K562 (cell line): ENCODE data around the gene CLSTN1. TPM values are rescaled to one million over a fixed set of nuclear protein-coding genes. Genes with fewer than 3 reads are reported as not detected.

Experiments used
- CREB1 ChIP-seq, 2 experiments: sonication (generic) in 1 of 2; formaldehyde crosslinking in 1 of 2; IDR thresholded peaks; 2 replicates each; pipeline versions ENCODE4 v1.6.1 to v1.8.0; 2012 to 2022; ENCODE audit warnings: inconsistent platforms in 1 of 2, mild to moderate bottlenecking in 1 of 2, missing genetic modification reagents in 1 of 2, moderate library complexity in 1 of 2
- ELF2 ChIP-seq: fragments of 250-450 bp; sonication (Bioruptor Pico); IDR thresholded peaks from 2 replicates; pipeline ENCODE4 v1.5.0; 2021; ENCODE audit warnings: mild to moderate bottlenecking
- FOXJ3 ChIP-seq: sonication (generic); formaldehyde crosslinking; IDR thresholded peaks from 2 replicates; pipeline ENCODE4 v1.4.0; 2020; ENCODE audit warnings: mild to moderate bottlenecking, missing genetic modification reagents
- KAT7 ChIP-seq: sonication (generic); formaldehyde crosslinking; IDR thresholded peaks from 2 replicates; pipeline ENCODE4 v1.8.0; 2022; ENCODE audit warnings: missing genetic modification reagents, mild to moderate bottlenecking, borderline replicate concordance
- REST ChIP-seq, 2 experiments: fragments of 450-650 bp; formaldehyde crosslinking in 1 of 2; IDR thresholded peaks; 2 replicates each; pipeline versions ENCODE4 v1.4.0 to v1.6.1; 2014 to 2020; ENCODE audit warnings: mild to moderate bottlenecking in 2 of 2, borderline replicate concordance in 1 of 2, low read depth in 1 of 2
- ZNF174 ChIP-seq: fragments of 250-450 bp; sonication (Bioruptor Pico); IDR thresholded peaks from 2 replicates; pipeline ENCODE4 v1.4.0; 2020; ENCODE audit warnings: mild to moderate bottlenecking
- polyA plus RNA-seq, 8 experiments: library from polyadenylated mRNA; depleted of rRNA in 4 of 8; stranded (reverse) in 5 of 8; unstranded in 3 of 8; fragments of >200 nt; fragmentation: Nextera tagmentation in 2 of 8; fragmentation: Illumina TruSeq in 1 of 8; extraction: Ambion mirVana in 2 of 8; extraction: Trizol in 1 of 8; gene quantifications; 2 replicates each; pipeline versions ENCODE4 v1.2.1 to v1.2.3, GENCODE V29; 2011 to 2014; ENCODE audit warnings: inconsistent platforms in 1 of 8, missing spikeins in 1 of 8
- total RNA-seq, 7 experiments: library from RNA; depleted of rRNA in 6 of 7; stranded (reverse); fragments of >200 nt in 6 of 7; fragmentation: Illumina TruSeq in 2 of 7; extraction: Trizol in 2 of 7; gene quantifications; 2 replicates each; pipeline versions ENCODE4 v1.2.1 to v1.2.3, GENCODE V29; 2011 to 2021; ENCODE audit warnings: low replicate concordance in 1 of 7
- TF ChIP-seq, protein P1 (sequence below): fragments of 450-650 bp; IDR thresholded peaks from 2 replicates; pipeline ENCODE4 v1.6.1; 2018; ENCODE audit not compliant: partially characterized antibody
- TF ChIP-seq, protein P2 (sequence below): fragments of 250-450 bp; sonication (Bioruptor Pico); IDR thresholded peaks from 2 replicates; pipeline ENCODE4 v1.9.0; 2021; ENCODE audit warnings: mild to moderate bottlenecking, inconsistent platforms

The CLSTN1 gene
- total and polyA plus RNA-seq, 9 of the 15 experiments (the other 6 are each of a cell fraction or from before 2014, with no cell fraction given) = 1.1 to 32.5 (median 13.3) TPM

DNA sequence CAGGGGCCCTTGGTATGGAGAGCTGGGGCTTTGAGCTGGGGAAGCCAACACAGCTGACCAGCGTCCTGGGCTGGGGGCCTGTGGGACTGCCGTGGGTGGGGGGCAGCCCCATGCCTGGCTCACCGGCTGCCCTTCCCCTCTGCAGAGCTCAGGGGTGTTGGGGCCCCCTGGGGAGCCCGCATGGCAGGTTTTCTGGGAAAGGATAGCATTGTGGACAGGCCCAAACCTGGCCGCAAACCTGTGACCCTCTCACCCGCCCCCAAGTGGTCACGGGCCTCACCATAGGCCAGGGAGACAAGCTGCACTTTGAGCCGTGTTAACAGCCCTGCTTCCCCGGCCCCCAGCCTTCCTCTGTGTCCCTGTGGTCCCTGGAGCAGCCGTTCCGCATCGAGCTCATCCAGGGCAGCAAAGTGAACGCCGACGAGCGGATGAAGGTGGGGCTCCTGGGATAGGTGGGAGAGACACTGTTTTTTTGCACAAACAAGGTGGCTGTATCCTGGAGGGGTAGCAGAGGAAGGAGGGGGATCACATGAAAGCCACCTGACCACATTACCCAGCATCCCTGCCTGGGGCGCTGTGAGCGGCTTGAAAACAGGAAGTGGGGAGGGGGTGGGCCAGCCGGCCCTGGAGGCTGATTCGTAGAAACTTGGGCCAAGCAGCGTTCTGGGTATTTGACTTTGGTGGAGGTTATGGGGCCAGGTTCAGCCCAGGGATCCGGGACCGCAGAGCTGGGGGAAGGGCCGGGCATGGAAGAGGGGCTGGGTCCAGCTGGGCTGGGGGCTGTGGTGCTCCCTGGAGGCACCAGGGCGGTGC, 106.4 kb downstream of the CLSTN1 start (continued):
- TF ChIP-seq REST (IDR thresholded peaks at IDR 0.05; ENCODE audit: borderline replicate concordance) (peak; percentile 70), REST (CRISPR knock-in tag; IDR thresholded peaks at IDR 0.05; ENCODE audit: low read depth) (peak; percentile 86), FOXJ3 (CRISPR knock-in tag) (no peak), CREB1 (IDR thresholded peaks at IDR 0.05) (no peak), CREB1 (CRISPR knock-in tag; IDR thresholded peaks at IDR 0.05) (peak; percentile 41; the same call in 1 of the 2 replicates), KAT7 (CRISPR knock-in tag) (no peak), ELF2 (CRISPR knock-in tag) (peak; percentile 91; the same call in 1 of the 2 replicates), ZNF174 (CRISPR knock-in tag) (no peak)
- TF ChIP-seq, protein P1, sequence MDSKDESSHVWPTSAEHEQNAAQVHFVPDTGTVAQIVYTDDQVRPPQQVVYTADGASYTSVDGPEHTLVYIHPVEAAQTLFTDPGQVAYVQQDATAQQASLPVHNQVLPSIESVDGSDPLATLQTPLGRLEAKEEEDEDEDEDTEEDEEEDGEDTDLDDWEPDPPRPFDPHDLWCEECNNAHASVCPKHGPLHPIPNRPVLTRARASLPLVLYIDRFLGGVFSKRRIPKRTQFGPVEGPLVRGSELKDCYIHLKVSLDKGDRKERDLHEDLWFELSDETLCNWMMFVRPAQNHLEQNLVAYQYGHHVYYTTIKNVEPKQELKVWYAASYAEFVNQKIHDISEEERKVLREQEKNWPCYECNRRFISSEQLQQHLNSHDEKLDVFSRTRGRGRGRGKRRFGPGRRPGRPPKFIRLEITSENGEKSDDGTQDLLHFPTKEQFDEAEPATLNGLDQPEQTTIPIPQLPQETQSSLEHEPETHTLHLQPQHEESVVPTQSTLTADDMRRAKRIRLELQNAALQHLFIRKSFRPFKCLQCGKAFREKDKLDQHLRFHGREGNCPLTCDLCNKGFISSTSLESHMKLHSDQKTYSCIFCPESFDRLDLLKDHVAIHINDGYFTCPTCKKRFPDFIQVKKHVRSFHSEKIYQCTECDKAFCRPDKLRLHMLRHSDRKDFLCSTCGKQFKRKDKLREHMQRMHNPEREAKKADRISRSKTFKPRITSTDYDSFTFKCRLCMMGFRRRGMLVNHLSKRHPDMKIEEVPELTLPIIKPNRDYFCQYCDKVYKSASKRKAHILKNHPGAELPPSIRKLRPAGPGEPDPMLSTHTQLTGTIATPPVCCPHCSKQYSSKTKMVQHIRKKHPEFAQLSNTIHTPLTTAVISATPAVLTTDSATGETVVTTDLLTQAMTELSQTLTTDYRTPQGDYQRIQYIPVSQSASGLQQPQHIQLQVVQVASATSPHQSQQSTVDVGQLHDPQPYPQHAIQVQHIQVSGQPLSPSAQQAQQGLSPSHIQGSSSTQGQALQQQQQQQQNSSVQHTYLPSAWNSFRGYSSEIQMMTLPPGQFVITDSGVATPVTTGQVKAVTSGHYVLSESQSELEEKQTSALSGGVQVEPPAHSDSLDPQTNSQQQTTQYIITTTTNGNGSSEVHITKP = peak; percentile 61
- TF ChIP-seq, protein P2, sequence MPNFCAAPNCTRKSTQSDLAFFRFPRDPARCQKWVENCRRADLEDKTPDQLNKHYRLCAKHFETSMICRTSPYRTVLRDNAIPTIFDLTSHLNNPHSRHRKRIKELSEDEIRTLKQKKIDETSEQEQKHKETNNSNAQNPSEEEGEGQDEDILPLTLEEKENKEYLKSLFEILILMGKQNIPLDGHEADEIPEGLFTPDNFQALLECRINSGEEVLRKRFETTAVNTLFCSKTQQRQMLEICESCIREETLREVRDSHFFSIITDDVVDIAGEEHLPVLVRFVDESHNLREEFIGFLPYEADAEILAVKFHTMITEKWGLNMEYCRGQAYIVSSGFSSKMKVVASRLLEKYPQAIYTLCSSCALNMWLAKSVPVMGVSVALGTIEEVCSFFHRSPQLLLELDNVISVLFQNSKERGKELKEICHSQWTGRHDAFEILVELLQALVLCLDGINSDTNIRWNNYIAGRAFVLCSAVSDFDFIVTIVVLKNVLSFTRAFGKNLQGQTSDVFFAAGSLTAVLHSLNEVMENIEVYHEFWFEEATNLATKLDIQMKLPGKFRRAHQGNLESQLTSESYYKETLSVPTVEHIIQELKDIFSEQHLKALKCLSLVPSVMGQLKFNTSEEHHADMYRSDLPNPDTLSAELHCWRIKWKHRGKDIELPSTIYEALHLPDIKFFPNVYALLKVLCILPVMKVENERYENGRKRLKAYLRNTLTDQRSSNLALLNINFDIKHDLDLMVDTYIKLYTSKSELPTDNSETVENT (CRISPR knock-in tag) = 0 out of 2 replicates have a peak, but pooled peaks have one; percentile 48
